Neural cell (in vitro differentiated cells): ENCODE measurements around the gene ZIC1. TPM values are rescaled to one million over a fixed set of nuclear protein-coding genes. Genes with fewer than 3 reads are reported as not detected.

Source experiments
- H2AFZ ChIP-seq: fragments of 200-600, 300-800 bp; sonication (generic), shearing (Covaris generic); 2 replicates; pipeline ENCODE4 v1.6.0; 2014; ENCODE audit warnings: low read depth, mild to moderate bottlenecking, antibody characterized with exemption, low read length, moderate library complexity
- H3F3A ChIP-seq: fragments of 200-600 bp; shearing (Covaris generic); 2 replicates; pipeline ENCODE4 v1.6.1; 2016; ENCODE audit warnings: mild to moderate bottlenecking, moderate library complexity, mixed read lengths, antibody characterized with exemption, low read length; ENCODE audit not compliant: insufficient read depth, poor library complexity, severe bottlenecking
- H3K27ac ChIP-seq: fragments of 200-600, 300-800 bp; sonication (generic), shearing (Covaris generic); 2 replicates; pipeline ENCODE4 v1.5.1; 2014; ENCODE audit warnings: mild to moderate bottlenecking, low read length, moderate library complexity
- H3K27me3 ChIP-seq: fragments of 300-800, 200-600 bp; sonication (generic), shearing (Covaris generic); 2 replicates; pipeline ENCODE4 v1.6.0; 2014; ENCODE audit warnings: mild to moderate bottlenecking, low read depth, low read length, moderate library complexity; ENCODE audit not compliant: insufficient read depth
- H3K36me3 ChIP-seq: fragments of 300-800, 200-600 bp; sonication (generic), shearing (Covaris generic); 2 replicates; pipeline ENCODE4 v1.5.1; 2014; ENCODE audit warnings: mild to moderate bottlenecking, antibody characterized with exemption, low read length, moderate library complexity; ENCODE audit not compliant: insufficient read depth
- H3K4me2 ChIP-seq: fragments of 300-800, 200-600 bp; sonication (generic), shearing (Covaris generic); 2 replicates; pipeline ENCODE4 v1.6.0; 2014; ENCODE audit warnings: mild to moderate bottlenecking, low read length
- H3K4me3 ChIP-seq: fragments of 300-800, 200-600 bp; sonication (generic), shearing (Covaris generic); 2 replicates; pipeline ENCODE4 v1.5.1; 2014; ENCODE audit warnings: mild to moderate bottlenecking, low read length, moderate library complexity
- H3K79me2 ChIP-seq: fragments of 200-600 bp; shearing (Covaris generic); replicated peaks from 2 replicates; pipeline ENCODE4 v1.6.0; 2014; ENCODE audit warnings: mild to moderate bottlenecking, low read length, moderate library complexity; ENCODE audit not compliant: insufficient read depth
- H3K9ac ChIP-seq: fragments of 300-800, 200-600 bp; sonication (generic), shearing (Covaris generic); 2 replicates; pipeline ENCODE4 v1.6.1; 2016; ENCODE audit warnings: mild to moderate bottlenecking, low read length, mixed read lengths
- H3K9me2 ChIP-seq: fragments of 200-600 bp; shearing (Covaris generic); 2 replicates; pipeline ENCODE4 v1.6.1; 2016; ENCODE audit warnings: mild to moderate bottlenecking, low read length, mixed read lengths; ENCODE audit not compliant: insufficient read depth
- H3K9me3 ChIP-seq: fragments of 200-600, 300-800 bp; sonication (generic), shearing (Covaris generic); 2 replicates; pipeline ENCODE4 v1.6.1; 2016; ENCODE audit warnings: mild to moderate bottlenecking, mixed run types, low read length, moderate library complexity, mixed read lengths
- H4K20me1 ChIP-seq: fragments of 200-600 bp; shearing (Covaris generic); 2 replicates; pipeline ENCODE4 v1.6.1; 2016; ENCODE audit warnings: mild to moderate bottlenecking, mixed run types; ENCODE audit not compliant: insufficient read depth
- CTCF ChIP-seq: fragments of 450-650 bp; IDR thresholded peaks from 2 replicates; pipeline ENCODE4 v1.5.1; 2014; ENCODE audit warnings: antibody characterized with exemption, mild to moderate bottlenecking, moderate library complexity; ENCODE audit not compliant: poor library complexity, severe bottlenecking
- EP300 ChIP-seq: fragments of 450-650 bp; conservative IDR thresholded peaks from 2 replicates; pipeline ENCODE4 v1.6.1; 2014; ENCODE audit warnings: antibody characterized with exemption, mild to moderate bottlenecking, moderate library complexity; ENCODE audit not compliant: poor library complexity, severe bottlenecking
- EZH2 ChIP-seq: fragments of 200-600, 300-800 bp; shearing (Covaris generic), sonication (generic); IDR thresholded peaks from 2 replicates; pipeline ENCODE4 v1.6.1; 2014; ENCODE audit warnings: antibody characterized with exemption, low read length, borderline replicate concordance, mild to moderate bottlenecking; ENCODE audit not compliant: insufficient read depth, poor library complexity, severe bottlenecking
- MXI1 ChIP-seq: fragments of 450-650 bp; conservative IDR thresholded peaks from 2 replicates; pipeline ENCODE4 v1.6.1; 2014; ENCODE audit warnings: antibody characterized with exemption, mild to moderate bottlenecking; ENCODE audit not compliant: poor library complexity, severe bottlenecking
- POLR2AphosphoS5 ChIP-seq: IDR thresholded peaks from 2 replicates; pipeline ENCODE4 v1.6.1; 2012
- RAD21 ChIP-seq: fragments of 450-650 bp; conservative IDR thresholded peaks from 2 replicates; pipeline ENCODE4 v1.6.1; 2014; ENCODE audit warnings: antibody characterized with exemption, mild to moderate bottlenecking, moderate library complexity
- SMC3 ChIP-seq: fragments of 450-650 bp; conservative IDR thresholded peaks from 2 replicates; pipeline ENCODE4 v1.6.1; 2014; ENCODE audit warnings: antibody characterized with exemption, mild to moderate bottlenecking, moderate library complexity; ENCODE audit not compliant: poor library complexity
- TAF1 ChIP-seq: IDR thresholded peaks from 2 replicates; pipeline ENCODE4 v1.6.1; 2012; ENCODE audit warnings: low read depth
- polyA plus RNA-seq: library from polyadenylated mRNA; depleted of rRNA; stranded (reverse); fragments of >200 nt; gene quantifications from 2 replicates; pipeline ENCODE4 v1.2.3, GENCODE V29; 2014
- TF ChIP-seq, protein P1 (sequence below): IDR thresholded peaks from 2 replicates; pipeline ENCODE4 v1.6.1; 2012; ENCODE audit warnings: borderline replicate concordance

The ZIC1 gene
- polyA plus RNA-seq, 1 donor from 2014 or later, result 183 TPM

DNA sequence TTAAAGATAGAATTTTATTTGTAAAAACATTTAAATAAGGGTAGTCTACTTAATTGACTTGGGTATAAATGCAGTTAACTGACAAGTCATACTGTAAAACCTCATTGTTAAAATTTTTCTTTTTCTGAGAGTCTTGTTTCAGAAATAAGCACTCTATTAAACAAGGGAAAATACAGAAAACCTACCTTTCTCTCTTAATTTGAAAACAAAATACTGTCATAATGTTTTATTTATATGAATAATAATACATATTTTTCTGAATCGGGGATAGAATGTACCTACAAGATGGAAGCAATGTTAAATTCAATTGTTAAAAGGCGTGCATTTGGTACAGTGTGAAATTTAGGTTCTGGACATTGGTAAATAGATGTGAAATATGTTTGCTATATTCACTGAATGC is 17.8 kb downstream of the ZIC1 start:
- H3K27ac ChIP-seq, result no peak overlapping the region

DNA sequence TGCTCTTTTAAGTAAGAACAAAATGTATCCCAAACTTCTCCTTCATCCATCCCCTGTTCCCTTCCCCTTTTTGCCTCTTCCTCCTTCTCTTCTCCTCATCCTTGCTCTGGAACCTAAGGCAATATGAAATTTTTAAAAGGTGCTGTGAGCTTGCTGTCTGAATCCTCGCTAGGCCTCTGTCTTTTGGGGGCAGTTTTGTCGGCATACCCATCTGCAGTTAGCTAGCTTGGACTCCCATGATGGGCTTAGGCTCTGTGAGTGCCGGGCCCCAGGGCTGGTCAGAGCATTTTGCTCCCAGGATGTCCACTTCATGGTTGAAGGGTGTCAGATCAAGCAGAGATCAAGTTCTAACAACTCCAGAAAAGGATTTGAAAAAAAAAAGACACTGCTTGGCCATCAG is 18.6 kb downstream of the ZIC1 start:
- no peak for TF ChIP-seq TAF1
- no peak for TF ChIP-seq MXI1
- TF ChIP-seq SMC3, result no peak
- no peak for TF ChIP-seq POLR2AphosphoS5
- no peak for TF ChIP-seq EP300
- TF ChIP-seq, protein P1, sequence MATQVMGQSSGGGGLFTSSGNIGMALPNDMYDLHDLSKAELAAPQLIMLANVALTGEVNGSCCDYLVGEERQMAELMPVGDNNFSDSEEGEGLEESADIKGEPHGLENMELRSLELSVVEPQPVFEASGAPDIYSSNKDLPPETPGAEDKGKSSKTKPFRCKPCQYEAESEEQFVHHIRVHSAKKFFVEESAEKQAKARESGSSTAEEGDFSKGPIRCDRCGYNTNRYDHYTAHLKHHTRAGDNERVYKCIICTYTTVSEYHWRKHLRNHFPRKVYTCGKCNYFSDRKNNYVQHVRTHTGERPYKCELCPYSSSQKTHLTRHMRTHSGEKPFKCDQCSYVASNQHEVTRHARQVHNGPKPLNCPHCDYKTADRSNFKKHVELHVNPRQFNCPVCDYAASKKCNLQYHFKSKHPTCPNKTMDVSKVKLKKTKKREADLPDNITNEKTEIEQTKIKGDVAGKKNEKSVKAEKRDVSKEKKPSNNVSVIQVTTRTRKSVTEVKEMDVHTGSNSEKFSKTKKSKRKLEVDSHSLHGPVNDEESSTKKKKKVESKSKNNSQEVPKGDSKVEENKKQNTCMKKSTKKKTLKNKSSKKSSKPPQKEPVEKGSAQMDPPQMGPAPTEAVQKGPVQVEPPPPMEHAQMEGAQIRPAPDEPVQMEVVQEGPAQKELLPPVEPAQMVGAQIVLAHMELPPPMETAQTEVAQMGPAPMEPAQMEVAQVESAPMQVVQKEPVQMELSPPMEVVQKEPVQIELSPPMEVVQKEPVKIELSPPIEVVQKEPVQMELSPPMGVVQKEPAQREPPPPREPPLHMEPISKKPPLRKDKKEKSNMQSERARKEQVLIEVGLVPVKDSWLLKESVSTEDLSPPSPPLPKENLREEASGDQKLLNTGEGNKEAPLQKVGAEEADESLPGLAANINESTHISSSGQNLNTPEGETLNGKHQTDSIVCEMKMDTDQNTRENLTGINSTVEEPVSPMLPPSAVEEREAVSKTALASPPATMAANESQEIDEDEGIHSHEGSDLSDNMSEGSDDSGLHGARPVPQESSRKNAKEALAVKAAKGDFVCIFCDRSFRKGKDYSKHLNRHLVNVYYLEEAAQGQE, result no peak
- TF ChIP-seq RAD21, result no peak
- no peak for TF ChIP-seq EZH2
- TF ChIP-seq CTCF, result no peak
- Histone ChIP-seq H3K79me2 (peaks cover 41% of the 10 kb centered on the region), H3K4me3 (no peak overlapping the region), H3K9ac (no peak overlapping the region), H2AFZ (no peak overlapping the region), H3K9me2 (no peaks in the 10 kb centered on the region), H4K20me1 (no peaks in the 10 kb centered on the region), H3K4me2 (no peak overlapping the region), H3F3A (peaks cover 5% of the 10 kb centered on the region), H3K27me3 (peaks cover 40% of the 10 kb centered on the region), H3K27ac (no peak overlapping the region), H3K36me3 (no peaks in the 10 kb centered on the region), H3K9me3 (no peaks in the 10 kb centered on the region)

More for the DNA sequence above, 17.8 kb downstream of the ZIC1 start:
- Histone ChIP-seq H3K9me3 (no peaks in the 10 kb centered on the region), H3K4me2 (no peak overlapping the region), H2AFZ (no peak overlapping the region), H3K4me3 (no peak overlapping the region), H3K27me3 (peaks cover 48% of the 10 kb centered on the region), H3K9me2 (no peaks in the 10 kb centered on the region), H3K9ac (no peak overlapping the region), H4K20me1 (no peaks in the 10 kb centered on the region), H3K79me2 (peaks cover 49% of the 10 kb centered on the region), H3K36me3 (no peaks in the 10 kb centered on the region), H3F3A (peaks cover 5% of the 10 kb centered on the region)
- TF ChIP-seq EZH2 (no peak), SMC3 (no peak), CTCF (no peak), EP300 (no peak), MXI1 (no peak), TAF1 (no peak), POLR2AphosphoS5 (no peak), RAD21 (no peak)
- TF ChIP-seq, protein P1, result no peak
